Stimulated activated CD8-positive, alpha-beta memory T cell treated with anti-CD3 and anti-CD28 coated beads, Interleukin-7, amount 100 ng/mL, for 4 hours (primary cell): ENCODE measurements around the gene SPANXA2.
"Not testable (repeated sequence)": the region's sequence is repeated elsewhere in the genome, so short reads cannot be mapped to it uniquely, and the experiment has no call there.

ENCODE experiments used
- DNase-seq, 2 donors: peaks; one replicate each; pipeline ENCODE4 v3.0.0-alpha.2; 2020; ENCODE audit warnings: low read depth in 2 of 2

The SPANXA2 gene, protein sequence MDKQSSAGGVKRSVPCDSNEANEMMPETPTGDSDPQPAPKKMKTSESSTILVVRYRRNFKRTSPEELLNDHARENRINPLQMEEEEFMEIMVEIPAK

GRCh38 chrX:141589408-141589807 is at the start of gene SPANXA2:
Gene SPANXA2, plus strand, starts transcription at chrX:141589708. Its CDS starts 60 bp downstream, at chrX:141589768.
- DNase-seq, result not testable (repeated sequence)

DNA sequence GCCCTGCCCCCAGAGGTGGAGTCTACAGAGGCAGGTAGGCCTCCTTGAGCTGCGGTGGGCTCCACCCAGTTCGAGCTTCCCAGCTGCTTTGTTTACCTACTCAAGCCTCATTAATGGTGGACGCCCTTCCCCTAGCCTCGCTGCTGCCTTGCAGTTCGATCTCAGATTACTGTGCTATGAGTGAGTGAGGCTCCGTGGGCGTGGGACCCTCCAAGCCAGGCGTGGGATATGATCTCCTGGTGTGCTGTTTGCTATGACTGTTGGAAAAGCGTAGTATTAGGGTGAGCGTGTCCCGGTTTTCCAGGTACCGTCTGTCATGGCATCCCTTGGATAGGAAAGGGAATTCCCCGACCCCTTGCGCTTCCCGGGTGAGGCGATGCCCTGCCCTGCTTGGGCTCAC is 47.0 kb upstream of the SPANXA2 start:
- DNase-seq, result not testable (repeated sequence)

GRCh38 chrX:141584638-141585037 is 4.9 kb upstream of the SPANXA2 start, which contains the start of gene SPANXA1:
Gene SPANXA1, minus strand, starts transcription at chrX:141584738. Its CDS starts 60 bp downstream, at chrX:141584678.
- not testable (repeated sequence) for DNase-seq

DNA sequence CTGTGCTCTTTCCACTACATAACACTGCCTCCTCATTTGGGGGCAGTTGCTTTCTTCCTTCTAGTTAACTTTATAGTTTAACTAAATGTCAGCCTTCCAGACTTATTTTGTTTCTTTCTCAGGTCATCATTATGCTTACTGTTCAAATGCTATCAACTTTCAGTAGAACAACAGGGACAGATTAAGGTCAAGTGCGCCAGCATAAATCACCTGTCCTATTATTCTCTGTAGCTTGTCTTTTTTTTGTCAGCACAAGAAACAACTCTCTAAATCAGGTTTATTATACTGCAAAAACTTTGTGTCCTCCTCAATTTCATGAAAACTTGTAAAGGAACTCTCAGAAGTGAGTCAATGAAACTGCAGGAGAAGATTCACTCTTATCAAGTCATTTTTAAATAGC is 19.6 kb downstream of the SPANXA2 start:
- no peak for DNase-seq

DNA sequence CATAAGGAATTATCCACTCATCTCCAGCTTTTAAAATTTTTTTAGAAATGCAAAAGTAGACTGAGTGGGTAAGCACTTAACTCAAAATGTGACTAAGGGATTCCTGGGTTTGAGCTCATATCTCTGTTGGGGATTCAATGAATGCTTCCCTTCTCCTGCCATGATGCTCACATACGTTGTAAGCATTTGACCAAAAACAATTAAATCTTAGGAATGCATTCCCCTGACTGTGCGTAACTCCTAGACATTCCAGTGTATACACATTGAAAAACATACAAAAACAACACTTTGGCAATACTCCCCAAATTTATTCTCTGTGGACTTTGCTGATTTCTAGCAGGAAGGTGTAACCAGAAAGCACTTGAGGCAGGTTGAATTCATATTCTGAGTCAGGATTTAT is 29.8 kb downstream of the SPANXA2 start:
- DNase-seq, result no peak

- DNase-seq, result no peak
Measured at GRCh38 chrX:141632124-141632523, 42.6 kb downstream of the SPANXA2 start.

GRCh38 chrX:141638550-141638949 is 49.0 kb downstream of the SPANXA2 start:
- DNase-seq, result no peak
